B cell (primary cell): ENCODE measurements around the gene ATP11A. TPM values are rescaled to one million over a fixed set of nuclear protein-coding genes. Genes with fewer than 3 reads are reported as not detected.

Source experiments
- ATAC-seq: fragments of 200-7000 bp; cut with Tn5 transposase; one replicate; pipeline ENCODE4 v1.10.0; 2021; ENCODE audit warnings: low read depth, mild to moderate bottlenecking, moderate number of reproducible peaks, moderate library complexity
- CTCF ChIA-PET: fragments of 350-600 bp; sonication (Branson Sonifier 250); formaldehyde crosslinking; loops from one replicate; lab custom pipeline; 2021; ENCODE audit warnings: antibody characterized with exemption, inconsistent platforms; lab: Charles Lee
- POLR2A ChIA-PET: fragments of 350-600 bp; sonication (Branson Sonifier 250); formaldehyde crosslinking; loops from one replicate; lab custom pipeline; 2021; ENCODE audit warnings: antibody characterized with exemption; lab: Charles Lee
- DNase-seq: peaks from one replicate; pipeline ENCODE4 v3.0.0; 2013
- H2AFZ ChIP-seq: 2 replicates; pipeline ENCODE4 v1.6.1; 2012; ENCODE audit warnings: mild to moderate bottlenecking, low read depth, low read length; ENCODE audit not compliant: insufficient read depth, poor library complexity, severe bottlenecking
- H3K27ac ChIP-seq, 2 donors: 1 replicate in 1 of 2; 2 replicates in 1 of 2; pipeline ENCODE4 v1.5.1; 2012 to 2013; ENCODE audit warnings: low read length in 2 of 2, mild to moderate bottlenecking in 2 of 2, moderate library complexity in 1 of 2
- H3K27me3 ChIP-seq, 4 experiments: fragments of 200-600 bp in 1 of 4; sonication (generic) in 1 of 4; replicated peaks in 1 of 4; 1 replicate in 2 of 4; 2 replicates in 2 of 4; pipeline versions ENCODE4 v1.6.1 to v1.7.0; 2013 to 2016; ENCODE audit warnings: low read length in 3 of 4, mild to moderate bottlenecking in 2 of 4, mixed read lengths in 1 of 4, moderate library complexity in 1 of 4; ENCODE audit not compliant: insufficient read depth in 4 of 4, control insufficient read depth in 3 of 4; ENCODE audit errors: control extremely low read depth in 1 of 4
- H3K36me3 ChIP-seq, 2 experiments: replicated peaks in 1 of 2; 1 replicate in 1 of 2; 2 replicates in 1 of 2; pipeline versions ENCODE4 v1.6.1 to v1.7.1; 2013; ENCODE audit warnings: low read length in 1 of 2; ENCODE audit not compliant: insufficient read depth in 2 of 2, control insufficient read depth in 1 of 2; ENCODE audit errors: control extremely low read depth in 1 of 2, extremely low read depth in 1 of 2
- H3K4me1 ChIP-seq, 2 donors: fragments of 200-600 bp in 1 of 2; sonication (generic) in 1 of 2; 1 replicate in 1 of 2; 2 replicates in 1 of 2; pipeline versions ENCODE4 v1.5.1 to v1.6.1; 2013 to 2017; ENCODE audit warnings: low read length in 2 of 2; ENCODE audit not compliant: control insufficient read depth in 2 of 2, insufficient read depth in 2 of 2
- H3K4me2 ChIP-seq: replicated peaks from 2 replicates; pipeline ENCODE3; 2012; ENCODE audit warnings: mild to moderate bottlenecking, low read depth, low read length; ENCODE audit not compliant: poor library complexity, severe bottlenecking
- H3K4me3 ChIP-seq, 5 experiments: fragments of 200-600 bp in 1 of 5; sonication (generic) in 1 of 5; 1 replicate in 3 of 5; 2 replicates in 2 of 5; pipeline versions ENCODE4 v1.5.1 to v1.7.0; 2011 to 2016; ENCODE audit warnings: low read length in 4 of 5, mild to moderate bottlenecking in 4 of 5, low read depth in 2 of 5, control low read depth in 1 of 5, moderate library complexity in 1 of 5; ENCODE audit not compliant: insufficient read depth in 1 of 5; ENCODE audit errors: control extremely low read depth in 1 of 5, extremely low read depth in 1 of 5
- H3K79me2 ChIP-seq: fragments of 200-600 bp; sonication (generic); one replicate; pipeline ENCODE4 v1.6.0; 2016; ENCODE audit warnings: low read length; ENCODE audit not compliant: control insufficient read depth, insufficient read depth
- H3K9ac ChIP-seq: fragments of 200-600 bp; sonication (generic); 2 replicates; pipeline ENCODE4 v1.6.1; 2017; ENCODE audit warnings: mild to moderate bottlenecking, low read length, moderate library complexity
- H3K9me3 ChIP-seq, 3 donors: one replicate each; pipeline versions ENCODE4 v1.6.1 to v1.7.1; 2013; ENCODE audit warnings: low read length in 2 of 3; ENCODE audit not compliant: control insufficient read depth in 2 of 3, insufficient read depth in 1 of 3; ENCODE audit errors: control extremely low read depth in 1 of 3
- H4K20me1 ChIP-seq: 2 replicates; pipeline ENCODE4 v1.6.0; 2012; ENCODE audit warnings: mild to moderate bottlenecking, low read length; ENCODE audit not compliant: insufficient read depth, control insufficient read depth, poor library complexity, severe bottlenecking
- H3K27ac Mint-ChIP-seq: one replicate; pipeline ENCODE4 v1.8.0; 2021; ENCODE audit warnings: mixed read lengths
- H3K27me3 Mint-ChIP-seq: one replicate; pipeline ENCODE4 v1.8.0; 2021; ENCODE audit warnings: mixed read lengths
- H3K4me1 Mint-ChIP-seq: one replicate; pipeline ENCODE4 v1.8.0; 2021; ENCODE audit warnings: mixed read lengths
- H3K4me3 Mint-ChIP-seq: one replicate; pipeline ENCODE4 v1.8.0; 2021; ENCODE audit warnings: mixed read lengths
- H3K9me3 Mint-ChIP-seq: one replicate; pipeline ENCODE4 v1.8.0; 2022; ENCODE audit warnings: mixed read lengths; ENCODE audit not compliant: insufficient read depth
- EZH2 ChIP-seq: IDR thresholded peaks from 2 replicates; pipeline ENCODE4 v1.6.1; 2012; ENCODE audit warnings: borderline replicate concordance, low read depth, mild to moderate bottlenecking, moderate library complexity, low read length; ENCODE audit not compliant: insufficient read depth, poor library complexity, severe bottlenecking
- WGBS: methylation state at CpG from one replicate; pipeline ENCODE4 v1.1.5; 2013; ENCODE audit warnings: missing lambda C conversion rate; ENCODE audit not compliant: insufficient coverage; 5-methylcytosine and 5-hydroxymethylcytosine counted together
- intact Hi-C: fragments of 100-400 bp; cut with micrococcal nuclease; formaldehyde crosslinking; loops from one replicate; pipeline ENCODE4 v1.10.0; 2022
- polyA plus RNA-seq: library from polyadenylated mRNA; depleted of rRNA; stranded (reverse); fragments of >200 nt; gene quantifications from 2 replicates; pipeline ENCODE4 v1.2.3, GENCODE V29; 2012
- total RNA-seq, 2 donors: library from RNA; stranded (reverse); fragments of 120-200 nt in 1 of 2; gene quantifications; 1 replicate in 1 of 2; 2 replicates in 1 of 2; pipeline versions ENCODE4 v1.2.3 to v1.2.4, GENCODE V29; 2013 to 2022
- TF ChIP-seq, protein P1 (sequence below): fragments of 200-600 bp; IDR thresholded peaks from one replicate; pipeline ENCODE4 v1.8.0; 2022; ENCODE audit warnings: antibody characterized with exemption, mild to moderate bottlenecking

The ATP11A gene
- total and polyA plus RNA-seq, 2 donors (not counting 1 experiment from before 2014, with no cell fraction given) = 36.9 to 60.3 TPM

DNA sequence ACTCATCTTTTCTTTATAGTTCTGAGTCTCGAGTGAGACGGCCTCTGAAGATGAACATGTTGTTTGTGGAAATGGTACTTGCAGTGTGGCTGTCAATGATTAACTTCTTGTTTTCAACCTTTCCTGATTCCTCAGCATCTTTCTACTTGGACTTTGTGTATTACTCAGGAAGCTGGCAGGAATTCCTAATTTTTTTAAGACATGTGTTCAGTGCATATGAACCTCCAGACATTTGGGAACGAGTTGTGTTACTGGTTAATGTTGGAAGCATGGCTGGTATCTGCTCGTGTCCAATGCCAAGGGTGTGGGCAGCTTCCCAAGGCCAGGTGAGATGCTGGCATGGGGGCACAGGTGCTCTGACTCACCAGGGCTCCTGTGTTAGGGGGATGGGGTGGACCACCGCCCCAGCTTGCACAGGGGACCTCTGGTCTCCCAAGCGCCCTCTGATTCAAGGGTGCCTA lies 218.1 kb downstream of the ATP11A start:
- no peak for ATAC-seq
- intact Hi-C loops = no loop called here
- peaks cover 0 to 7% (median 0%) of the 10 kb centered on the region in 4 experiments for H3K27me3 ChIP-seq

DNA sequence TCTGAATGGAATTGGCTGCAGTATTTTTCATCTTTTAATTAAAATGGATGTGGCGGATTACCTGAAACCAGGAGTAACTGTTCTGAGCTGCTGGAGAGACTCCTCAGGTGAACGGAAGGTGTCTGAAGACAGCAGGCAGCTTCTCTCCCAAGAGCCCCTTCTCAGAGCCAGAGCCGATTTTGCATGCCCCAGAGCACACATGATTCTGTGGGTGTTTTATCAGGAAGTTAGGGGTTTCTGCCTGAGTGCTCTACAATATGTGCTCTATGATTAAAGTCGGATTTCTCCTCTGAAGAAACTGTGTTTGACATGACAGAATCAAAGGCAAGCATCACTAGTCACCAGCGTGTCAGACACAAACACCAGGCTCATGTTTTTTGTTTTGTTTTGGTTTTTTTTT lies 218.5 kb downstream of the ATP11A start:
- POLR2A ChIA-PET = interaction anchor here (0.7 to 0.8 kb wide), 2 partner anchors 8 to 16 kb away, joined by 3 to 5 read pairs; no protein-coding TSS in a partner anchor

More for the DNA sequence above, 218.1 kb downstream of the ATP11A start:
- Histone ChIP-seq H3K79me2 (peaks cover 7% of the 10 kb centered on the region), H3K4me2 (peak overlapping the region; percentile 57), H4K20me1 (no peaks in the 10 kb centered on the region), H3K4me1 (peaks cover 24 to 27% of the 10 kb centered on the region in 2 donors), H3K9me3 (peaks cover 0 to 37% (median 11%) of the 10 kb centered on the region in 3 donors), H3K9ac (peak overlapping the region; percentile 6), H3K4me3 (no peak overlapping the region), H3K36me3 (no peaks in the 10 kb centered on the region), H2AFZ (no peak overlapping the region), H3K27ac (no peak overlapping the region)
- Mint-ChIP-seq H3K27ac (no peak overlapping the region), H3K27me3 (peaks cover 3% of the 10 kb centered on the region), H3K9me3 (peaks cover 2% of the 10 kb centered on the region), H3K4me3 (peak overlapping the region; percentile 68), H3K4me1 (peaks cover 37% of the 10 kb centered on the region)
- no peak for TF ChIP-seq EZH2
- TF ChIP-seq, protein P1, sequence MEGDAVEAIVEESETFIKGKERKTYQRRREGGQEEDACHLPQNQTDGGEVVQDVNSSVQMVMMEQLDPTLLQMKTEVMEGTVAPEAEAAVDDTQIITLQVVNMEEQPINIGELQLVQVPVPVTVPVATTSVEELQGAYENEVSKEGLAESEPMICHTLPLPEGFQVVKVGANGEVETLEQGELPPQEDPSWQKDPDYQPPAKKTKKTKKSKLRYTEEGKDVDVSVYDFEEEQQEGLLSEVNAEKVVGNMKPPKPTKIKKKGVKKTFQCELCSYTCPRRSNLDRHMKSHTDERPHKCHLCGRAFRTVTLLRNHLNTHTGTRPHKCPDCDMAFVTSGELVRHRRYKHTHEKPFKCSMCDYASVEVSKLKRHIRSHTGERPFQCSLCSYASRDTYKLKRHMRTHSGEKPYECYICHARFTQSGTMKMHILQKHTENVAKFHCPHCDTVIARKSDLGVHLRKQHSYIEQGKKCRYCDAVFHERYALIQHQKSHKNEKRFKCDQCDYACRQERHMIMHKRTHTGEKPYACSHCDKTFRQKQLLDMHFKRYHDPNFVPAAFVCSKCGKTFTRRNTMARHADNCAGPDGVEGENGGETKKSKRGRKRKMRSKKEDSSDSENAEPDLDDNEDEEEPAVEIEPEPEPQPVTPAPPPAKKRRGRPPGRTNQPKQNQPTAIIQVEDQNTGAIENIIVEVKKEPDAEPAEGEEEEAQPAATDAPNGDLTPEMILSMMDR = no peak
- CTCF ChIA-PET = no interaction called here
- POLR2A ChIA-PET = interaction anchor here (0.8 kb wide), 1 partner anchor 15 kb away, joined by 3 read pairs; no protein-coding TSS in a partner anchor
- WGBS = 75% methylated on average over 2 of the region's 6 CpGs
- DNase-seq = no peak

More for the DNA sequence above, 218.5 kb downstream of the ATP11A start:
- no peak overlapping the region for H2AFZ ChIP-seq
- TF ChIP-seq EZH2 = no peak
- H3K9me3 Mint-ChIP-seq = peaks cover 2% of the 10 kb centered on the region
- CTCF ChIA-PET = no interaction called here
- peak overlapping the region; percentile 68 for H3K4me3 Mint-ChIP-seq
- DNase-seq (peak; percentile 66), ATAC-seq (peak; percentile 87)
- intact Hi-C loops = no loop called here
- peaks cover 0 to 7% (median 0%) of the 10 kb centered on the region in 4 experiments for H3K27me3 ChIP-seq
- peaks cover 24 to 27% of the 10 kb centered on the region in 2 donors for H3K4me1 ChIP-seq
- no peak overlapping the region for H3K4me3 ChIP-seq
- H3K79me2 ChIP-seq = peaks cover 9% of the 10 kb centered on the region
- H3K9ac ChIP-seq = peak overlapping the region; percentile 6
- H3K27ac Mint-ChIP-seq = peak overlapping the region; percentile 71
- peak overlapping the region; percentile 57 for H3K4me2 ChIP-seq
- H3K4me1 Mint-ChIP-seq = peaks cover 37% of the 10 kb centered on the region
- 28% methylated on average over 3 of the region's 5 CpGs for WGBS
- peaks cover 0 to 37% (median 11%) of the 10 kb centered on the region in 3 donors for H3K9me3 ChIP-seq
- H3K36me3 ChIP-seq = no peaks in the 10 kb centered on the region
- H3K27ac ChIP-seq = no peak overlapping the region
- H3K27me3 Mint-ChIP-seq = peaks cover 3% of the 10 kb centered on the region
- H4K20me1 ChIP-seq = no peaks in the 10 kb centered on the region
